Left renal cortex interstitium (tissue), 4 donors: Measurements from ENCODE around the gene DOCK3. TPM values are rescaled to one million over a fixed set of nuclear protein-coding genes. Genes with fewer than 3 reads are reported as not detected.
"Not testable (repeated sequence)": the region's sequence is repeated elsewhere in the genome, so short reads cannot be mapped to it uniquely, and the experiment has no call there.

ENCODE experiments used
- DNase-seq, 4 donors: peaks; one replicate each; pipeline ENCODE4 v3.0.0-alpha.2; 2013; ENCODE audit warnings: low read depth in 4 of 4, low spot score in 2 of 4, missing footprints in 1 of 4
- polyA plus RNA-seq, 4 donors: library from polyadenylated mRNA; unstranded; fragments of 120-200 nt; gene quantifications; one replicate each; pipeline ENCODE4 v1.2.1, GENCODE V29; 2013; ENCODE audit not compliant: insufficient read length in 4 of 4

DOCK3 gene
- polyA plus RNA-seq, 4 donors, result 0.78 to 2.2 (median 1.7) TPM

- no peak for DNase-seq
Observed at GRCh38 chr3:50953825-50954414, 279.2 kb downstream of the DOCK3 start.

- no peak for DNase-seq
Observed at GRCh38 chr3:50961386-50961785, 286.7 kb downstream of the DOCK3 start.

GRCh38 chr3:50971487-50971924 lies 296.8 kb downstream of the DOCK3 start:
- peak in 3 of 4 donors; percentile 2 to 19 (median 3) for DNase-seq

GRCh38 chr3:50972029-50972428 lies 297.3 kb downstream of the DOCK3 start:
- DNase-seq, result no peak

GRCh38 chr3:50978586-50978985 lies 303.9 kb downstream of the DOCK3 start:
- not testable (repeated sequence) for DNase-seq

GRCh38 chr3:50978991-50979667 lies 304.4 kb downstream of the DOCK3 start:
- DNase-seq, result no peak

- no peak for DNase-seq
Observed at GRCh38 chr3:50982540-50983325, 308.0 kb downstream of the DOCK3 start.

GRCh38 chr3:50983887-50984286 lies 309.2 kb downstream of the DOCK3 start:
- no peak for DNase-seq

GRCh38 chr3:50985893-50986292 lies 311.2 kb downstream of the DOCK3 start:
- DNase-seq, result no peak

GRCh38 chr3:50986726-50987125 lies 312.0 kb downstream of the DOCK3 start:
- DNase-seq, result no peak

GRCh38 chr3:50994537-50994936 lies 319.8 kb downstream of the DOCK3 start:
- DNase-seq, result no peak

- no peak for DNase-seq
Observed at GRCh38 chr3:50995085-50995824, 320.5 kb downstream of the DOCK3 start.

- no peak for DNase-seq
Observed at GRCh38 chr3:51002495-51002894, 327.8 kb downstream of the DOCK3 start.

GRCh38 chr3:51004235-51004634 lies 329.5 kb downstream of the DOCK3 start:
- no peak for DNase-seq

GRCh38 chr3:51024121-51024520 lies 349.4 kb downstream of the DOCK3 start:
- DNase-seq, result no peak

- DNase-seq, result peak; percentile 28 to 51 (median 44)
Observed at GRCh38 chr3:51024765-51025632, 350.3 kb downstream of the DOCK3 start.

- no peak for DNase-seq
Observed at GRCh38 chr3:51031666-51032065, 356.9 kb downstream of the DOCK3 start.

- DNase-seq, result no peak
Observed at GRCh38 chr3:51035630-51036029, 360.9 kb downstream of the DOCK3 start.

GRCh38 chr3:51044982-51045381 lies 370.3 kb downstream of the DOCK3 start:
- no peak for DNase-seq

- DNase-seq, result no peak
Observed at GRCh38 chr3:51052562-51052961, 377.8 kb downstream of the DOCK3 start.
